A673 (cell line): ENCODE results near the gene MYOZ3.

Source experiments
- CTCF ChIP-seq: fragments of 300-800, 200-600 bp; sonication (generic); conservative IDR thresholded peaks from 2 replicates; pipeline ENCODE4 v1.5.1; 2017; ENCODE audit warnings: low read depth, mild to moderate bottlenecking, antibody characterized with exemption, low read length, moderate library complexity, mixed read lengths
- EZH2 ChIP-seq: fragments of 200-600 bp; sonication (generic); IDR thresholded peaks from 2 replicates; pipeline ENCODE4 v1.6.1; 2017; ENCODE audit warnings: borderline replicate concordance, low read depth, mild to moderate bottlenecking, mixed read lengths, antibody characterized with exemption, low read length; ENCODE audit not compliant: poor library complexity, severe bottlenecking

DNA sequence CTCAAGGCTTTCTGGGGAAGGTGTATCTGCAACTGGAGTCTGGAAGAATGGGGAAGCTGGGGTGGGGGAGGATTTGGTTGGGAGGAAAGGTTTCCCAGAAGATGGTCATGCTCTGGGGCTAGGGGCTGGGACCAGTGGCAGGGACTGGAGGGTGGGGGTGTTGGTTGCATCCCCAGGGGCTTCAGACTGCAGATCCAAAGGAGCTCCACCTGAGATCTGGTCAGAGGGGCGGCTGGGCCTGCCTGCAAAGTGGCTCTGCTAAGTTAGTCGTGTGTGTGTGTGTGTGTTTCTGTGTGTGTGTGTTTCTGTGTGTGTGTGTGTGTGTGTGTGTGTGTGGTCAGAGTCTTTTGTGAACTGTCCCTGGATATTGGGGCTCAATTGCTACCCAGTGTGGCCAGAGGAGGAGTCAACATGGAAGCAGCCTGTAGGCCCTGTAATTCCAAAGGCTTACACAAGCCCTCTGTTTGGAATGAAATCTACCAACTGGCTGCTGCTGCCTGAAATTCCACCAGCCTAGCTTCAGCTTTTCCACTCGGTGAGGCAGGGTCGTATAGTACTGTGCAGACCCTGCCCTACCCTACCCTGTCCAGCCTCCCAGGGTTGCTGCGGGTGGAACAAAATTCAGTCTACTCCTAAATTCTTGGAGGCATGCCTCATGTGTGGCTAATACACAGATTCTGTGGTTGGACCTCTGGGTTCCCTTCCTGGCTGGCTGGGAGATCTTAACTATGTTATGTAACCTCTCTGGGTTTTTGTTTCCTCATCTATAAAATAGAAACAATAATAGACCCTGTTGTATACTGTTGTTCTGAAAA is 33.1 kb upstream of the MYOZ3 start:
- TF ChIP-seq EZH2 (no peak), CTCF (no peak)
